Peyer's patch (tissue), 4 donors: ENCODE measurements around the gene PRSS21.

Source experiments
- CTCF ChIP-seq, 6 experiments: fragments of 450-650 bp in 4 of 6; fragments of 200-600 bp in 2 of 6; sonication (generic) in 1 of 6; IDR thresholded peaks; one replicate each; pipeline ENCODE4 v1.5.1; 2017 to 2019; ENCODE audit warnings: antibody characterized with exemption in 6 of 6, mild to moderate bottlenecking in 3 of 6, moderate library complexity in 1 of 6
- POLR2A ChIP-seq, 2 donors: fragments of 450-650 bp; IDR thresholded peaks; one replicate each; pipeline ENCODE4 v1.5.1; 2017; ENCODE audit warnings: antibody characterized with exemption in 2 of 2, mild to moderate bottlenecking in 2 of 2, moderate library complexity in 2 of 2

GRCh38 chr16:2773188-2773968 is 43.7 kb upstream of the PRSS21 start:
- TF ChIP-seq POLR2A (IDR thresholded peaks at IDR 0.05) (no peak), CTCF (IDR thresholded peaks at IDR 0.05) (no peak)
